H54 (cell line): ENCODE results near the gene CEACAM16.
"Not testable (repeated sequence)": the region's sequence is repeated elsewhere in the genome, so short reads cannot be mapped to it uniquely, and the experiment has no call there.

Source experiments
- DNase-seq: peaks from one replicate; pipeline ENCODE4 v3.0.0; 2011; ENCODE audit warnings: low spot score, mixed read lengths; ENCODE audit not compliant: insufficient read length
- FAIRE-seq: peaks from 3 replicates; lab custom pipeline; 2011; peaks lifted over from hg19 to GRCh38; lab: Jason Lieb, UNC
- POLR2A ChIP-seq: IDR thresholded peaks from 2 replicates; pipeline ENCODE4 v1.6.1; 2011; ENCODE audit warnings: low read depth, mild to moderate bottlenecking, low read length

Gene CEACAM16

DNA sequence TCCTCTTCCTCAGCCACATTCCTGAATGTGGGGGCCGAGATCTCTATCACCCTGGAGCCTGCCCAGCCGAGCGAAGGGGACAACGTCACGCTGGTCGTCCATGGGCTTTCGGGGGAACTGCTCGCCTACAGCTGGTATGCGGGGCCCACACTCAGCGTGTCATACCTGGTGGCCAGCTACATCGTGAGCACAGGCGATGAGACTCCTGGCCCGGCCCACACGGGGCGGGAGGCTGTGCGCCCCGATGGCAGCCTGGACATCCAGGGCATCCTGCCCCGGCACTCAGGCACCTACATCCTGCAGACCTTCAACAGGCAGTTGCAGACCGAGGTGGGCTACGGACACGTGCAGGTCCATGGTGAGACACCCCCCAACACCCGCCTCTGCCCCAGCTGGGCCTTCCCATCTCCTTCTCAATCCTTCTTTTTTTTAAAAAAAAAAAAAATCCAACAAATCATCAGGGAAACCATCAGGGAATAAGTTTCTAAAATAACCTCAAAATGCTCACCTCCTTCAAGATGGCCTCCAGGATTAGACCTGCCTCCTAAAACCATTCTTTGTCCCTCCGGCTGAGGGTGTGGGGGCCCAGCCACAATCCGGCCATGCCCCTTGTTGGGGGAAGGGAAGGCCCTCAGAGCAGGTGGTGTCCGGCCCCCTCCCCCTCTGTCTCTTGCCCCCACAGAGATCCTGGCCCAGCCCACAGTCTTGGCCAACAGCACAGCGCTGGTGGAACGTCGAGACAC is 4.6 kb downstream of the CEACAM16 start:
- FAIRE-seq = no peak
- DNase-seq = no peak
- TF ChIP-seq POLR2A = no peak

- TF ChIP-seq POLR2A = no peak
- DNase-seq = no peak
- FAIRE-seq = no peak
Measured at GRCh38 chr19:44704982-44705381, 6.0 kb downstream of the CEACAM16 start.

GRCh38 chr19:44705502-44706010 is 6.6 kb downstream of the CEACAM16 start:
- FAIRE-seq = no peak
- DNase-seq = no peak
- no peak for TF ChIP-seq POLR2A

GRCh38 chr19:44706506-44707236 is 7.7 kb downstream of the CEACAM16 start:
- TF ChIP-seq POLR2A = no peak
- DNase-seq (no peak), FAIRE-seq (no peak)

- TF ChIP-seq POLR2A = no peak
- no peak for FAIRE-seq
- no peak for DNase-seq
Measured at GRCh38 chr19:44707794-44708193, 8.8 kb downstream of the CEACAM16 start.

DNA sequence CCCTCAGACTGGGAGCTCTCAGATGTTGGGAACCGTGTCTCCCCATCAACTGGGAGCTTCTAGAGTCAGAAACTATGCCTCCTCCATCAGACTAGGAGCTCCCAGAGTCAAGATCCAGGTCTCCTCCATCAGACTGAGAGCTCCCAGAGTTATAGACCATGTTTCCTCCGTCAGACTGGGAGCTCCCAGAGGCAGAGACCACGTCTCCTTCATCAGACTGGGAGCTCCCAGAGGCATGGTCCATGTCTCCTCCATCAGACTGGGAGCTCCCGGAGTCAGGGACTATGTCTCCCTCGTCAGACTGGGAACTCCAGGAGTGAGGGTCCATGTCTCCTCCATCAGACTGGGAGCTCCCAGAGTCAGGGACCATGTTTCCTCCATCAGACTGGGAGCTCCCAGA is 10.0 kb downstream of the CEACAM16 start:
- DNase-seq (no peak), FAIRE-seq (no peak)
- TF ChIP-seq POLR2A = no peak

DNA sequence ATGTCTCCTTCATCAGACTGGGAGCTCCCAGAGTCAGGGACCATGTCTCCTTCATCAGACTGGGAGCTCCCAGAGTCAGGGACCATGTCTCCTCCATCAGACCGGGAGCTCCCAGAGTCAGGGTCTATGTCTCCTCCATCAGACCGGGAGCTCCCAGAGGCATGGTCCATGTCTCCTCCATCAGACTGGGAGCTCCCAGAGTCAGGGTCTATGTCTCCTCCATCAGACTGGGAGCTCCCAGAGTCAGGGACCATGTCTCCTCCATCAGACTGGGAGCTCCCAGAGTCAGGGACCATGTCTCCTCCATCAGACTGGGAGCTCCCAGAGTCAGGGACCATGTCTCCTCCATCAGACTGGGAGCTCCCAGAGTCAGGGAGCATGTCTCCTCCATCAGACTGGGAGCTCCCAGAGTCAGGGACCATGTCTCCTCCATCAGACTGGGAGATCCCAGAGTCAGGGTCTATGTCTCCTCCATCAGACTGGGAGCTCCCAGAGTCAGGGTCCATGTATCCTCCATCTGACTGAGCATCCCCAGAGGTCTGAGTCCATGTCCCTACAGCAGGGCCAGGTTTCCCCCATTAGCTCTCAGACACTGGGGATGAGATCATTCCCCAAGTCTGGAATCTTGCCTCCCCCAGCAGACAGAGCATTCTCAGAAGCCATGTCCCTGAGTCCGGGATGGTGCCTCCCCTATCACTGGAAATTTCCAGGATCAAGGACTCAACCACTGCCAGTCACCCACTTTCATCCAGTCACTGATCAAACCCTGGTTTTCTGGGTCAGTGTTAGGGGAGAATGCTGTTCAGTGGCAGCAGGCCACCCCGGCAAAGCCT is 10.7 kb downstream of the CEACAM16 start:
- not testable (repeated sequence) for DNase-seq, FAIRE-seq

- FAIRE-seq = no peak
- no peak for TF ChIP-seq POLR2A
- DNase-seq = no peak
Measured at GRCh38 chr19:44710483-44710882, 11.5 kb downstream of the CEACAM16 start.

GRCh38 chr19:44712864-44713515 is 14.0 kb downstream of the CEACAM16 start:
- DNase-seq (no peak), FAIRE-seq (no peak)

DNA sequence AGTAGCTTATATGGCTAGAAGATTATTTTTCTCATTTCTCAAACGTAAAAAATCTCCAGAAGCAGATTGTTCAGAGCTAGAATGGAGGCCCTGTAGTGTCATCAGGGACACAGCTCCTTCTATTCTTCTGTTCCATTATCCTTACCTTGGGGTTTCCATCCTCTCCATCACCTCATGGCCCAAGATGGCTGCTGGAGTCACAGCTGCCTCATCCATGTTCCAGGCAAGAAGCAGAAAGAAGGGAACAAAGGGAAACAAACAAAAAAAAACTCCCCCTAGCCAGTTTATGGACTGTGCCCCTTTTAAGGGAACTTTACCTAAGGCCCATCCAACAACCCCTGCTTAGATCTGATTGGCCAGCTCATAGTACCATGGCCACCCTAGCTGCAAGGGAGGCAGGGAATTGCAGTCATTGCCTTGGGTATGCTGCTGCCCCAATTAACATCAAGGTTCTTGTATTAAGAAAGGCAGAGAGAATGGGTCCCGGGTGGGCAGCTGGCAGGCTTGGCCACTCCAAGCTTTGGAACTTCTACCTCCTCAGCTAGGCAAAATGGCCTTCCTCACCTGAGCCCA is 15.7 kb downstream of the CEACAM16 start:
- no peak for TF ChIP-seq POLR2A
- FAIRE-seq (no peak), DNase-seq (no peak)

More at GRCh38 chr19:44712864-44713515, 14.0 kb downstream of the CEACAM16 start:
- TF ChIP-seq POLR2A = no peak

GRCh38 chr19:44717603-44718002 is 18.7 kb downstream of the CEACAM16 start:
- FAIRE-seq = no peak

GRCh38 chr19:44718441-44719261 is 19.7 kb downstream of the CEACAM16 start:
- no peak for TF ChIP-seq POLR2A
- FAIRE-seq = no peak
- peak; percentile 42 for DNase-seq

More at GRCh38 chr19:44717603-44718002, 18.7 kb downstream of the CEACAM16 start:
- TF ChIP-seq POLR2A = no peak
- no peak for DNase-seq
